ENCODE data around the gene MED22. TPM values are rescaled to one million over a fixed set of nuclear protein-coding genes. Genes with fewer than 3 reads are reported as not detected.

MED22 gene
- total RNA-seq, 1 donor from 2014 or later, result 26.0 TPM

DNA sequence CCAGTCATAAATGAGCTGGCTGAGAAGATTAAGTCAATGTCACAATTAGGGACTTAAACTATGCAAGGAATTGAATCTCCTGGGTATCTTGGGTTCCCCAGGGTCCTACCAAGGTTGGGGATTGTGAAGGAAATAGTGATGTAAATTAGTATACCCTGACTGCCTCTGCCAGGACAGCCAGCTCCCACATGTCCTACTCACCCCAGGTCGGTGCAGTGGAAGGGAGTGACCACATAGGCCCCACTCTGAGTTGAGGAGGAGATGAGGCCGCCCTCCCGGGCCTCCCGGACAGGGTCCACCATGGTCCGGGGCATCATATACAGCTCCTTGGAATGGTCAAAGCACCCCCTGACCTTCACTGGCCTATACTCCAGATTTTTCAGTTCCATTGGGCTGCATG lies 5.6 kb upstream of the MED22 start:
- Mint-ChIP-seq H3K4me1 (ENCODE audit: low read depth) (peaks cover 49% of the 10 kb centered on the region), H3K27me3 (ENCODE audit: low read depth) (no peaks in the 10 kb centered on the region), H3K27ac (ENCODE audit: unreplicated experiment) (peak overlapping the region; percentile 45), H3K4me3 (ENCODE audit: unreplicated experiment) (no peak overlapping the region), H3K9me3 (ENCODE audit: low read depth) (no peaks in the 10 kb centered on the region), H3K36me3 (ENCODE audit: low read depth) (peaks cover 26% of the 10 kb centered on the region)
- TF ChIP-seq, protein P1, sequence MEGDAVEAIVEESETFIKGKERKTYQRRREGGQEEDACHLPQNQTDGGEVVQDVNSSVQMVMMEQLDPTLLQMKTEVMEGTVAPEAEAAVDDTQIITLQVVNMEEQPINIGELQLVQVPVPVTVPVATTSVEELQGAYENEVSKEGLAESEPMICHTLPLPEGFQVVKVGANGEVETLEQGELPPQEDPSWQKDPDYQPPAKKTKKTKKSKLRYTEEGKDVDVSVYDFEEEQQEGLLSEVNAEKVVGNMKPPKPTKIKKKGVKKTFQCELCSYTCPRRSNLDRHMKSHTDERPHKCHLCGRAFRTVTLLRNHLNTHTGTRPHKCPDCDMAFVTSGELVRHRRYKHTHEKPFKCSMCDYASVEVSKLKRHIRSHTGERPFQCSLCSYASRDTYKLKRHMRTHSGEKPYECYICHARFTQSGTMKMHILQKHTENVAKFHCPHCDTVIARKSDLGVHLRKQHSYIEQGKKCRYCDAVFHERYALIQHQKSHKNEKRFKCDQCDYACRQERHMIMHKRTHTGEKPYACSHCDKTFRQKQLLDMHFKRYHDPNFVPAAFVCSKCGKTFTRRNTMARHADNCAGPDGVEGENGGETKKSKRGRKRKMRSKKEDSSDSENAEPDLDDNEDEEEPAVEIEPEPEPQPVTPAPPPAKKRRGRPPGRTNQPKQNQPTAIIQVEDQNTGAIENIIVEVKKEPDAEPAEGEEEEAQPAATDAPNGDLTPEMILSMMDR (IDR thresholded peaks at IDR 0.05), result no peak
- DNase-seq (ENCODE audit: low spot score), result no peak

DNA sequence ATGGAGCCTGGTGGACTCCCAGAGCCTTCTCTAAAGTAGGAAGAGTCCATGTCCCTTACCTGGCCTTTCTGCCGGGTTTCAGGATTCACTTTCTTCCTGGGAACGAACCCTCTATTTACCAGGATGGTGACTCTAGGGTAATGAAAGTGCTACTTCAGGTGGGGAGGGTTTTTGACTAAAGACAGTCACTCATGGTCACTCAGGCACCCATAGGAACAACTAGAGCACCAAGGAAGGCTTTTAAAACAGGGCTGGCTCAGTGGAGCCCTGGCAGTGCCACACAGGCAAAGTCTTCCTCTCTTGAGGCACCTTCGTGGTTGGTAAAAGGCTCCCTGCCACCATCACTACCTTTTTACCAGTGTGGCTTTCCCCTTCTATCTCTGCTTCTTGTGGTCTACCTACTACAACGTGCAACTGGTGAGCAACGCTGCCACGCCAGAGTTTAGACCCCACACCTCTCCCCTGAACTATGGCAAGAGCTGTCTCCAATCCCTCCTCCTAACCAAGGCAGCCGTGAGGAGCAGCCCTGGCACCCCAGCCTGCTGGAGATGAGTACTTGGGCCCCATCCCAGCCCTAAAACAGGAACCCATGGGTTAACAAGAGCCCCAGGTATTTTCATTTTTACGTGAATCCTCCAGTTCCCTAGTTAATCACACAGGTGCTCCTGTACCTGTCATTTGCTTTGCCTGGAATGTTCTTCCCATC lies 4.9 kb upstream of the MED22 start:
- TF ChIP-seq, protein P1 (IDR thresholded peaks at IDR 0.05), result no peak
- H3K9me3 Mint-ChIP-seq (ENCODE audit: low read depth), result no peaks in the 10 kb centered on the region
- peaks cover 47% of the 10 kb centered on the region for H3K4me1 Mint-ChIP-seq (ENCODE audit: low read depth)
- no peaks in the 10 kb centered on the region for H3K27me3 Mint-ChIP-seq (ENCODE audit: low read depth)
- H3K4me3 Mint-ChIP-seq (ENCODE audit: unreplicated experiment), result no peak overlapping the region
- DNase-seq (ENCODE audit: low spot score), result no peak
- peak overlapping the region; percentile 24 for H3K27ac Mint-ChIP-seq (ENCODE audit: unreplicated experiment)
- peaks cover 29% of the 10 kb centered on the region for H3K36me3 Mint-ChIP-seq (ENCODE audit: low read depth)

DNA sequence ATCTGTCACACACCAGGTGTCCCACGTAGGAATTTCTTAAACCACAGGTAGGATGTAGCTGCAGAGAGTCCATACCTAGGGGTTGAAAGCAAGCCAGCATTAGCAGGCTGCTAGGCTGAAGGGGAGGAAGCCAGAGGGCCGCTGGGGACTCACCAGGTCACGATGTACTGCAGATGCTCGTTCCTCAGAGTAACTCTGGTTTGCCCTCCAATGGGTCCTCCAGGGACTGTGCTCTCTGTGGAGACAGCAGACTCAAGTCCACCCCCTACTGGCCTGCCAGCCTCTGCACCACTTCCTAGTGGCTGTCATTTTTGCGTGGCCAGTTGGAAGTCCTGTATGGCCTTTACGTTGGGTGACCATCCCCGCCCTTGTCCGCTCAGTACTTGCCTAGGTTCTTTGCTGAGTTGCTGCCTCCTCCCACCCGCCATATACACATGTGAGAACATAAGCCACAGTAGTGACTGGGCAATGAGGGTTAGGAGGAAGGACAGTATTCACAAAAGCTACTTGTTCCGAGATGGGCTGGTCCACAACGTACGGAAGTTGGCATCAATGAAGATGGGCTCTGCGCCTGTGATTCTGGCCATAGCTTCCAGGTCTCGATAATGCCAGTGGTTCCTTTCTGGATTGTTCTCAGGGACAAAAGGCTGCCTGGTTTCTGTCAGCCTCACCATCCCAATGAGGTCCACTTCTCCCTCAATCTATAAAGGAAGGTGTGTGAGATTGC lies 4.1 kb upstream of the MED22 start:
- TF ChIP-seq, protein P1 (IDR thresholded peaks at IDR 0.05), result peak; percentile 71
- Mint-ChIP-seq H3K9me3 (ENCODE audit: low read depth) (no peaks in the 10 kb centered on the region), H3K36me3 (ENCODE audit: low read depth) (peaks cover 29% of the 10 kb centered on the region), H3K27ac (ENCODE audit: unreplicated experiment) (peak overlapping the region; percentile 22), H3K27me3 (ENCODE audit: low read depth) (no peaks in the 10 kb centered on the region), H3K4me3 (ENCODE audit: unreplicated experiment) (no peak overlapping the region), H3K4me1 (ENCODE audit: low read depth) (peaks cover 41% of the 10 kb centered on the region)
- DNase-seq (ENCODE audit: low spot score), result no peak

DNA sequence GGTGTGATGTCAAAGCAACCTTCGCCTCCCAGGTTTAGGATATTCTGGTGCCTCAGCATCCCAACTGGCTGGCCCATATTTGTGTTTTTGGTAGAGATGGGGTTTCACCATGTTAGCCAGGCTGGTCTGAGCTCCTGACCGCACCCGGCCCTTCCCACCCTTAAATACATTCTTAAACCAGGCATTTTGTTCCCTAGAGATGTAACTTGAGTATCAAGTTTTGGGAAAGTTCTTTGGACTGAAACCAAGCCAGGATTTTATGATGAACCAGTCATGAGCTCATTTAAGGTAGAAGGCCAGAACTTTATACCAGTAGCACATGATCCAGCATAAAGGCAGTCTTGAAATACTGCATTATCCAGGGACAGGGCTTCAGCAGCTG lies 3.6 kb upstream of the MED22 start:
- no peaks in the 10 kb centered on the region for H3K9me3 Mint-ChIP-seq (ENCODE audit: low read depth)
- peaks cover 29% of the 10 kb centered on the region for H3K36me3 Mint-ChIP-seq (ENCODE audit: low read depth)
- no peak overlapping the region for H3K4me3 Mint-ChIP-seq (ENCODE audit: unreplicated experiment)
- no peaks in the 10 kb centered on the region for H3K27me3 Mint-ChIP-seq (ENCODE audit: low read depth)
- H3K4me1 Mint-ChIP-seq (ENCODE audit: low read depth), result peaks cover 44% of the 10 kb centered on the region
- TF ChIP-seq, protein P1 (IDR thresholded peaks at IDR 0.05), result no peak
- peak overlapping the region; percentile 22 for H3K27ac Mint-ChIP-seq (ENCODE audit: unreplicated experiment)
- no peak for DNase-seq (ENCODE audit: low spot score)

DNA sequence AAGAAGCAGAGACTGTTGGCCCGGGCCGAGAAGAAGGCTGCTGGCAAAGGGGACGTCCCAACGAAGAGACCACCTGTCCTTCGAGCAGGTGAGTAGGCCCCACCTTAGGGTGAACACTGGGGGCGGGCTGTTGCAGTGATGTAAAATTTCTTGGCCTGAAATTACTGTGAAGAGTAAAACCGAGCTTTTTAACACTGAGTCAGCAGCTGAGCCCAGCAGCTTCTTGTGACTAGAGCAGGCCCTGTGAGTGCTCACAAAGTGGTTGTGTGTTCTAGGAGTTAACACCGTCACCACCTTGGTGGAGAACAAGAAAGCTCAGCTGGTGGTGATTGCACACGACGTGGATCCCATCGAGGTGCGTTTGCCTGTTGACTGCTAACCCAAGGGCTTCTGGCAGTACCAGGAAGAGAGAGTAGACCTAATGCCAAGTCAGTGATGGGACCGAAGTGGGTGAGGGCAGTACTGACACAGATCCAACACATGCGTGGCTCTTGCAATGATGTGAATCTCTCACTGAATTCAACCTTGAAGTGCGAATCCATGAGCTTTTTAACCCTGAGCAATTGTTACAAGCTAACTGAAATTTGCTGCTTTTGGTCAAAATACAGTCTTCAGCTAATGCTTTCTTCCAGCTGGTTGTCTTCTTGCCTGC lies 2.2 kb upstream of the MED22 start:
- TF ChIP-seq, protein P1 (IDR thresholded peaks at IDR 0.05), result no peak
- Mint-ChIP-seq H3K27ac (ENCODE audit: unreplicated experiment) (peak overlapping the region; percentile 93), H3K36me3 (ENCODE audit: low read depth) (peaks cover 29% of the 10 kb centered on the region), H3K27me3 (ENCODE audit: low read depth) (no peaks in the 10 kb centered on the region), H3K4me3 (ENCODE audit: unreplicated experiment) (peak overlapping the region; percentile 98), H3K4me1 (ENCODE audit: low read depth) (peaks cover 45% of the 10 kb centered on the region), H3K9me3 (ENCODE audit: low read depth) (no peaks in the 10 kb centered on the region)
- DNase-seq (ENCODE audit: low spot score), result no peak
